Liver (tissue), 3 donors: Measurements from ENCODE around the gene PRPSAP2.

Experiments used
- JUND ChIP-seq, 2 donors: IDR thresholded peaks; 2 replicates each; pipeline ENCODE4 v1.6.1; 2016; ENCODE audit warnings: antibody characterized with exemption in 2 of 2
- TF ChIP-seq, protein P1 (sequence below): fragments of 150-350 bp; IDR thresholded peaks from 2 replicates; pipeline ENCODE4 v1.5.1; 2017; ENCODE audit warnings: improper control_type of control experiment, low read depth, low read length; ENCODE audit not compliant: missing input control
- TF ChIP-seq, protein P2 (sequence below): IDR thresholded peaks from 2 replicates; pipeline ENCODE4 v1.6.1; 2016; ENCODE audit warnings: antibody characterized with exemption
- TF ChIP-seq, protein P3 (sequence below): IDR thresholded peaks from 2 replicates; pipeline ENCODE4 v1.6.1; 2016; ENCODE audit warnings: antibody characterized with exemption
- donor health status: healthy.
- donor health status: healthy.

DNA sequence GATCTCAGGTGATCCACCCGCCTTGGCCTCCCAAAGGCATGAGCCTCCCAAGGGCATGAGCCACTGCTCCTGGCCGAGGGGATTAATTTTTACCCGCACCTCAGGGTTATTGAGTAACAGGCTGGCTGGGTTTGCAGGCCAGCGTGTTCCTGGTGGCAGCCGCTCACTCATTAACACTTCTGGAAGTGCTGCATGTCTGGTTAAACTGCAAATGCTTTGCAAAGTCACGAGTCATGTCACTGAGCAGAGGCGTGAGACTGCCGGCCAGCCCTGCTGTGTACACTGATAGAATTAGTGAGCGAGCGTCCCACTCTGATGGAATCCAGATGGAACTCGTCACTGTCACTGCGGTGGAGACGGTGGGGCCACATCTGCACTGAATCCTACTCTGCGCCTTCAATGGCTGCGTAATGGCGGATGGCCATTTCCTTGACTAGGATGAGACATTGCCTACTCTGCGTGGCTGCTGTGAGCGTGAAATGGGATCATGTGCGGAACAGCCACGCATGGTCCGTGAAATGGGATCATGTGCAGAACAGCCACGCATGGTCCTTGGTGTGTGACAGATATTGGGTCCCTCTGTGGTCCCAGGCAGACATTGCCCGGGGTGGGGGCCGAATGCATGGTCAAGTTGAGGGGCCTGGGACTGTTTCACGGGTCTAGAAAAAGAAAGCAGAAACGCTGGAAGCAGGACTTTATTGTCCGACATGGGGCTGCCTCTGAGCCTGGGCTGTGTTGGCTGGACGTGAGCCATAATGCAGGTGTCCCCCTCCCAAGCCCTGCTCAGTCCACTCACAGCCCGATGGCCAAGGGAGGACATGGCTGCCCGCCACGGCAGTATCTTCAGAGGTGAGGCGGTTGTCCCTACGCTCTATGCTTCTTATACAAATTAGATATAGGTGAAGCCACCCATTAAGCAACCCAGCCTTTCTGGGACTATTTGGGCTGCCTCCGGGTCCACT lies 93.3 kb downstream of the PRPSAP2 start:
- TF ChIP-seq, protein P1, sequence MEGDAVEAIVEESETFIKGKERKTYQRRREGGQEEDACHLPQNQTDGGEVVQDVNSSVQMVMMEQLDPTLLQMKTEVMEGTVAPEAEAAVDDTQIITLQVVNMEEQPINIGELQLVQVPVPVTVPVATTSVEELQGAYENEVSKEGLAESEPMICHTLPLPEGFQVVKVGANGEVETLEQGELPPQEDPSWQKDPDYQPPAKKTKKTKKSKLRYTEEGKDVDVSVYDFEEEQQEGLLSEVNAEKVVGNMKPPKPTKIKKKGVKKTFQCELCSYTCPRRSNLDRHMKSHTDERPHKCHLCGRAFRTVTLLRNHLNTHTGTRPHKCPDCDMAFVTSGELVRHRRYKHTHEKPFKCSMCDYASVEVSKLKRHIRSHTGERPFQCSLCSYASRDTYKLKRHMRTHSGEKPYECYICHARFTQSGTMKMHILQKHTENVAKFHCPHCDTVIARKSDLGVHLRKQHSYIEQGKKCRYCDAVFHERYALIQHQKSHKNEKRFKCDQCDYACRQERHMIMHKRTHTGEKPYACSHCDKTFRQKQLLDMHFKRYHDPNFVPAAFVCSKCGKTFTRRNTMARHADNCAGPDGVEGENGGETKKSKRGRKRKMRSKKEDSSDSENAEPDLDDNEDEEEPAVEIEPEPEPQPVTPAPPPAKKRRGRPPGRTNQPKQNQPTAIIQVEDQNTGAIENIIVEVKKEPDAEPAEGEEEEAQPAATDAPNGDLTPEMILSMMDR = no peak
- TF ChIP-seq, protein P2, sequence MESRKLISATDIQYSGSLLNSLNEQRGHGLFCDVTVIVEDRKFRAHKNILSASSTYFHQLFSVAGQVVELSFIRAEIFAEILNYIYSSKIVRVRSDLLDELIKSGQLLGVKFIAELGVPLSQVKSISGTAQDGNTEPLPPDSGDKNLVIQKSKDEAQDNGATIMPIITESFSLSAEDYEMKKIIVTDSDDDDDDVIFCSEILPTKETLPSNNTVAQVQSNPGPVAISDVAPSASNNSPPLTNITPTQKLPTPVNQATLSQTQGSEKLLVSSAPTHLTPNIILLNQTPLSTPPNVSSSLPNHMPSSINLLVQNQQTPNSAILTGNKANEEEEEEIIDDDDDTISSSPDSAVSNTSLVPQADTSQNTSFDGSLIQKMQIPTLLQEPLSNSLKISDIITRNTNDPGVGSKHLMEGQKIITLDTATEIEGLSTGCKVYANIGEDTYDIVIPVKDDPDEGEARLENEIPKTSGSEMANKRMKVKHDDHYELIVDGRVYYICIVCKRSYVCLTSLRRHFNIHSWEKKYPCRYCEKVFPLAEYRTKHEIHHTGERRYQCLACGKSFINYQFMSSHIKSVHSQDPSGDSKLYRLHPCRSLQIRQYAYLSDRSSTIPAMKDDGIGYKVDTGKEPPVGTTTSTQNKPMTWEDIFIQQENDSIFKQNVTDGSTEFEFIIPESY = no peak
- TF ChIP-seq, protein P3, sequence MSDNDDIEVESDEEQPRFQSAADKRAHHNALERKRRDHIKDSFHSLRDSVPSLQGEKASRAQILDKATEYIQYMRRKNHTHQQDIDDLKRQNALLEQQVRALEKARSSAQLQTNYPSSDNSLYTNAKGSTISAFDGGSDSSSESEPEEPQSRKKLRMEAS = no peak
- no peak for TF ChIP-seq JUND (IDR thresholded peaks at IDR 0.05)
